Glutamatergic neuron (in vitro differentiated cells): ENCODE results near the gene CLTCL1. TPM values are rescaled to one million over a fixed set of nuclear protein-coding genes. Genes with fewer than 3 reads are reported as not detected.

Experiments
- DNase-seq: peaks from one replicate; pipeline ENCODE4 v3.0.0; 2022
- H3K27ac Mint-ChIP-seq: one replicate; pipeline ENCODE4 v1.8.0; 2020; ENCODE audit warnings: mild to moderate bottlenecking, mixed read lengths, inconsistent platforms; ENCODE audit not compliant: unreplicated experiment
- H3K27me3 Mint-ChIP-seq: one replicate; pipeline ENCODE4 v1.8.0; 2020; ENCODE audit warnings: mild to moderate bottlenecking, moderate library complexity, mixed read lengths, inconsistent platforms; ENCODE audit not compliant: unreplicated experiment
- H3K36me3 Mint-ChIP-seq: one replicate; pipeline ENCODE4 v1.8.0; 2020; ENCODE audit warnings: mild to moderate bottlenecking, mixed read lengths, inconsistent platforms; ENCODE audit not compliant: unreplicated experiment
- H3K4me1 Mint-ChIP-seq: one replicate; pipeline ENCODE4 v1.8.0; 2020; ENCODE audit warnings: mild to moderate bottlenecking, low read depth, mixed read lengths, inconsistent platforms; ENCODE audit not compliant: unreplicated experiment
- H3K4me3 Mint-ChIP-seq: one replicate; pipeline ENCODE4 v1.8.0; 2020; ENCODE audit warnings: mild to moderate bottlenecking, mixed read lengths, inconsistent platforms; ENCODE audit not compliant: unreplicated experiment
- H3K9me3 Mint-ChIP-seq: one replicate; pipeline ENCODE4 v1.8.0; 2020; ENCODE audit warnings: mild to moderate bottlenecking, moderate library complexity, mixed read lengths, inconsistent platforms; ENCODE audit not compliant: unreplicated experiment
- total RNA-seq: library from RNA; stranded (reverse); fragmentation: NEBNext Ultra II Directional; extraction: Animal tissue kit (Norgen Biotek cat#: 25700); gene quantifications from one replicate; pipeline ENCODE4 v1.2.1, GENCODE V29; 2021; ENCODE audit not compliant: unreplicated experiment
- TF ChIP-seq, protein P1 (sequence below): fragments of 200-600 bp; sonication (generic); IDR thresholded peaks from one replicate; pipeline ENCODE4 v1.5.0; 2021; ENCODE audit not compliant: partially characterized antibody, unreplicated experiment

CLTCL1 gene
- total RNA-seq, 1 donor from 2014 or later, result 11.8 TPM

DNA sequence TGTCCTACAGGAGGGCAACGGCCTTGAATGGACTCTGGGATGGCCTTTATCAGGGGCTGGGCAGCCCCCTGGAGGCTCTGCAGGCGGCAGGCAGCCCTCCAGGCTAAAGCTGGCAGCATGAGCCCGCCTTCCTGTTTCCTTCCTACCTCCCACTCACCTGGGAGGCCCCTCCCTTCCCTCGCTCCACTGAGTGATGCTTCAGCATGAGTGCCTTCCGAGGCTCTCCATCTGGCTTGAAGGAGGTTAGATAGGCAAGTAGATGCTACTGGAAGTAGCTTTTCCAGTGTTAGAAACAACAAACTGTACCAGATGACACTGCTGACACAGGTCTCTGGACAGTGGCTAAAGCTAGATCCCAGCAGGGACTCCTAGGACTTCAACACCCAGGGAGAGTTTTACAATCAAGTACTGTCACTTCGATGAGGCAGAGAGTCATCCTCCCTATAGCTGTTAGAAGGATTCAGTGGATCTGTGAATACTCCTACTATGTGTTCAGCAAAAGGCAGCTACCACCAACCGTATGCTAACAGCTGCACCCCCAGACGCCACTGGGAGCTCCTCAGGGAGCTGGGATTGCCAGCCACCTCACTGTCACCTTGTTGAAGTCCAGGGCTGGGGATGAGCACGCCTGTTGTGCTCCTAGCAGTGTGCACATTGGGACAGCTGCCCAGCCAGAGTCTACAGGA lies 108.9 kb downstream of the CLTCL1 start:
- peaks cover 2% of the 10 kb centered on the region for H3K9me3 Mint-ChIP-seq
- H3K4me1 Mint-ChIP-seq, result peaks cover 6% of the 10 kb centered on the region
- H3K4me3 Mint-ChIP-seq, result no peak overlapping the region
- TF ChIP-seq, protein P1, sequence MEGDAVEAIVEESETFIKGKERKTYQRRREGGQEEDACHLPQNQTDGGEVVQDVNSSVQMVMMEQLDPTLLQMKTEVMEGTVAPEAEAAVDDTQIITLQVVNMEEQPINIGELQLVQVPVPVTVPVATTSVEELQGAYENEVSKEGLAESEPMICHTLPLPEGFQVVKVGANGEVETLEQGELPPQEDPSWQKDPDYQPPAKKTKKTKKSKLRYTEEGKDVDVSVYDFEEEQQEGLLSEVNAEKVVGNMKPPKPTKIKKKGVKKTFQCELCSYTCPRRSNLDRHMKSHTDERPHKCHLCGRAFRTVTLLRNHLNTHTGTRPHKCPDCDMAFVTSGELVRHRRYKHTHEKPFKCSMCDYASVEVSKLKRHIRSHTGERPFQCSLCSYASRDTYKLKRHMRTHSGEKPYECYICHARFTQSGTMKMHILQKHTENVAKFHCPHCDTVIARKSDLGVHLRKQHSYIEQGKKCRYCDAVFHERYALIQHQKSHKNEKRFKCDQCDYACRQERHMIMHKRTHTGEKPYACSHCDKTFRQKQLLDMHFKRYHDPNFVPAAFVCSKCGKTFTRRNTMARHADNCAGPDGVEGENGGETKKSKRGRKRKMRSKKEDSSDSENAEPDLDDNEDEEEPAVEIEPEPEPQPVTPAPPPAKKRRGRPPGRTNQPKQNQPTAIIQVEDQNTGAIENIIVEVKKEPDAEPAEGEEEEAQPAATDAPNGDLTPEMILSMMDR, result no peak
- no peak for DNase-seq
- no peaks in the 10 kb centered on the region for H3K36me3 Mint-ChIP-seq
- no peak overlapping the region for H3K27ac Mint-ChIP-seq
- H3K27me3 Mint-ChIP-seq, result peaks cover 10% of the 10 kb centered on the region

DNA sequence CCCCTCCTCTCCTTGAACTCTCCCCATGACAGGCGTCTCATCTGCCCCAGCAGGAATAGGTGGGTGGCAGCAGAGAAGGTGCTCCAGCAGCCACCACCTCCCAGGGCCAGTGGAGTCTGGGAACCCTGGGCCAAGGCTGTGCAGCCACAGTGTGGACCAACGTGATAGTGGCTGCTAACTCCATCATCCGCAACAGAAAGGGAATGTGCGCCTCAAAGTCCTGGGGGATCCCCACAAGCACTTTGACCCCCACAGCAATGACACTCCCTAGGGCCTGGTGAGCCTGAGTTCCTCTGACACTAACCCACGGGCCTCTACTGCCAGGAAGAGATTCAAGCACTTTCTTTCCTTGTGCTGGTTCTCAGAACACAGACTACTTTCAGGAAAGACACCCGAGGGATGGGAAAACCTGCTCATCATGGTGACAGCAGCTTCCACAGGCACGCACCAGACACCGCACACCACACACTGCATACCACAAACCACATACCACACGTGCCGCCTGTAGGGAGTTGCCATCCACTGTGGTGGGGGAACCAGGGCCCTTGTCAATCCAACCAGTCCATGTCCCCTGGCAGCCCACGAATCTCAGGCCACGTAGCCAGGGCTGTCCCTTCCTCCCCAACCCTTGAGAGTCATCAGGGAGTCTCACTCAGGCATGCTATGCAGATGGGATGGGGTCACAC lies 109.6 kb downstream of the CLTCL1 start:
- H3K27ac Mint-ChIP-seq, result no peak overlapping the region
- TF ChIP-seq, protein P1, result no peak
- H3K27me3 Mint-ChIP-seq, result peaks cover 10% of the 10 kb centered on the region
- H3K36me3 Mint-ChIP-seq, result no peaks in the 10 kb centered on the region
- peaks cover 6% of the 10 kb centered on the region for H3K4me1 Mint-ChIP-seq
- no peak overlapping the region for H3K4me3 Mint-ChIP-seq
- DNase-seq, result no peak
- H3K9me3 Mint-ChIP-seq, result no peaks in the 10 kb centered on the region

DNA sequence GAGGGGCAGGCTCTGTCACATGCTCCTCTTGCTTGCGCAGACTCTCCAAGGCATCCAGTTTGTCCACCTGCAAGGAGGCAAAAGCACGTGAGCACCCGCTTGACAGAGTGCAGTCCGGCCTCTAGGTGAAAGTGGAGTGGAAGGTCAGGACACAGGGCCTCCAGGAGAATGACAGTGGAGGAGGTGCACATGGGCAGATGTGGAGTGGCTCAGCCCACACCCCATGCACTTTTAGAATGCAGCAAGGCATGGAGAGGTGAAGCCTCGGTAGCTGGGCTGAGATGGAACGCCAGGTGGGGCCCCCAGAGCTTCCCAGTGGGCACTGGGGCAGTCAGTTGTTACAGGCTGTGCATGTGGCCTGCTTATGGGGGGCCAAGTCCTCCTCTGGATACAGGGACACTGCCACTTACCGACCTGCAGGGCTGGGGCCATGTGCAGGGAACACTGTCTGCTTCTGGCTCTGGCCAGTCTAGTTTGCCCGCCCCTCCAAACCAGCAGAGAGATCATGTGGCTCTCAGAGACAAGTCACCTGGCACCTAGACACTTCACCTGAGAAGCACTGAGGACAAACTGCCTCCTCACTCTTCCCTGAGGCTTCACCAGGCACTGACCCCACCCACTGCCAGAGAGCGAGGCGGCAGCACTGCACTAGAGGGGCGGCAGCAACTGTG lies 110.6 kb downstream of the CLTCL1 start:
- Mint-ChIP-seq H3K27ac (no peak overlapping the region), H3K9me3 (no peaks in the 10 kb centered on the region), H3K4me1 (peaks cover 6% of the 10 kb centered on the region), H3K27me3 (peaks cover 10% of the 10 kb centered on the region), H3K4me3 (no peak overlapping the region), H3K36me3 (no peaks in the 10 kb centered on the region)
- no peak for DNase-seq
- TF ChIP-seq, protein P1, result no peak

DNA sequence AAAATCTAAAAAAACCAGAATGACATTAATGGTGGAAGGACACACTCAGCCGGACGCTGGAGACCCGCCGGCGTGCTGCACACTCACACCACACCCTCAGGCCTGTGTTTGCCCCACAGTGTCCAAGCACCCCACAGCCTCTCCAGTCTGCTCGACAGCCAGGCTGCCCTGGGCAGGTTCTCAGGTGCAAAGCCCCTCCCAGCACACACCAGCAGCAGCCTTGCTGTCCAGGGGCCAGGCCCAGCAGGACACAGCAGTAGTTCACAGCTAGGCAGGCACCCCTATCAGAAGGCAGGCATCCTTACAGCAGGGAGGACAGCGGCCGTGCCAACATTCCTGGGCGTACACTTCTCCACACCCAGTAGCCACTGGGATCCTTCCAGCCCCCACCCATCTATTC lies 111.3 kb downstream of the CLTCL1 start:
- peaks cover 6% of the 10 kb centered on the region for H3K4me1 Mint-ChIP-seq
- H3K4me3 Mint-ChIP-seq, result no peak overlapping the region
- no peaks in the 10 kb centered on the region for H3K9me3 Mint-ChIP-seq
- peaks cover 12% of the 10 kb centered on the region for H3K27me3 Mint-ChIP-seq
- TF ChIP-seq, protein P1, result no peak
- DNase-seq, result no peak
- no peaks in the 10 kb centered on the region for H3K36me3 Mint-ChIP-seq
- no peak overlapping the region for H3K27ac Mint-ChIP-seq

DNA sequence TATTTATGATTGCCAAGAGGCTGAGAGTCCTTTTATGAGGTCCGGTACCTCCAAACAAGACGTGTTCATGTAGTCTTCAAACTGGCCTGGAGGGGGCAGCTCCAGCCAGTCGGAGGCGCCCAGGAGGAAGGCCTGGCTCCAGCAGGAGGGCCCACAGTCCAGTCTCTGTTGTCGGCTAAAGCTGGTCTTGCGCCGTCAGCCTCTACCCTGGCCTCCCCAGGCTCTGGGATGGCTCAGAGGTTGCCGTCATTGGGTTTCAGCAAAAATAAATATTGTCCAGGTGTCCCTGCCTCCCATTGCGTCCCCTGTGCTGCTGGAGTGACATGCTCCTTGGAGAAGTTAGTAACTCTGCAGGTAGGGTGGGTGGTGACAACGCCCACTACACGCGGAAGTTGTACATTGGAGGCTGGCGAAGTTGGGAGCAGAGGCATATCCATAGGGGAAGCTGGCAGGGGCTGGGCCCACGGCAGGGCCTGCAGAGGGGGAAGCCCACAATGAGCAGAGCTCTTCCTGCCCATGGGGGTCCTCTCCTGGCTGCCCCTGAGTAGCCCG lies 111.9 kb downstream of the CLTCL1 start:
- H3K4me3 Mint-ChIP-seq, result peak overlapping the region; percentile 90
- peaks cover 10% of the 10 kb centered on the region for H3K27me3 Mint-ChIP-seq
- H3K9me3 Mint-ChIP-seq, result no peaks in the 10 kb centered on the region
- H3K36me3 Mint-ChIP-seq, result no peaks in the 10 kb centered on the region
- TF ChIP-seq, protein P1, result peak; percentile 74
- DNase-seq, result peak; percentile 80
- no peak overlapping the region for H3K27ac Mint-ChIP-seq
- peaks cover 6% of the 10 kb centered on the region for H3K4me1 Mint-ChIP-seq
